GM12878 (cell line): ENCODE data around the gene SYMPK. TPM values are rescaled to one million over a fixed set of nuclear protein-coding genes. Genes with fewer than 3 reads are reported as not detected.

ENCODE experiments used
- ATAC-seq: fragments of 200-7000 bp; cut with Tn5 transposase; 3 replicates; pipeline ENCODE4 v1.9.1; 2020; ENCODE audit warnings: mild to moderate bottlenecking, moderate library complexity
- BruUV-seq: library from RNA; stranded (reverse); fragments of 400-500 nt; replicated peaks from 2 replicates; lab custom pipeline; 2021; lab: Mats Ljungman, UMichigan
- CTCF ChIA-PET: fragments of 300-600 bp; sonication (Branson Sonifier 250); formaldehyde crosslinking; extraction: SDS; loops from one replicate; lab custom pipeline; 2021; ENCODE audit warnings: inconsistent platforms; lab: Yijun Ruan, JAX
- POLR2A ChIA-PET: fragments of 350-600 bp; formaldehyde crosslinking; extraction: SDS; loops from one replicate; lab custom pipeline; 2021; ENCODE audit warnings: inconsistent platforms; lab: Charles Lee
- RAD21 ChIA-PET: fragments of 300-600 bp; sonication (Branson Sonifier 250); formaldehyde crosslinking; loops from one replicate; lab custom pipeline; 2023; ENCODE audit warnings: antibody characterized with exemption; ENCODE audit not compliant: unreplicated experiment; lab: Charles Lee
- SMC1A ChIA-PET: fragments of 300-600 bp; sonication (Branson Sonifier 250); formaldehyde crosslinking; loops from one replicate; lab custom pipeline; 2023; ENCODE audit not compliant: unreplicated experiment, uncharacterized antibody; lab: Charles Lee
- DNase-seq: peaks from one replicate; pipeline ENCODE4 v3.0.0-alpha.2; 2011; ENCODE audit warnings: low read depth, low spot score
- FAIRE-seq: peaks from 3 replicates; lab custom pipeline; 2011; peaks lifted over from hg19 to GRCh38; lab: Jason Lieb, UNC
- H2AFZ ChIP-seq: 2 replicates; pipeline ENCODE4 v1.6.0; 2011; ENCODE audit warnings: low read depth, low read length, control low read depth; ENCODE audit not compliant: control insufficient read depth
- H3K27ac ChIP-seq: 2 replicates; pipeline ENCODE4 v1.5.1; 2011; ENCODE audit warnings: control low read depth; ENCODE audit not compliant: control insufficient read depth, insufficient read depth
- H3K27me3 ChIP-seq, 2 experiments: replicated peaks in 1 of 2; 2 replicates each; pipeline versions ENCODE4 v1.6.0 to v1.6.1; 2011; ENCODE audit warnings: low read length in 1 of 2; ENCODE audit not compliant: control insufficient read depth in 2 of 2, insufficient read depth in 2 of 2
- H3K36me3 ChIP-seq, 2 experiments: 2 replicates each; pipeline ENCODE4 v1.5.1; 2011; ENCODE audit warnings: low read length in 1 of 2; ENCODE audit not compliant: control insufficient read depth in 2 of 2, insufficient read depth in 2 of 2
- H3K4me1 ChIP-seq: 2 replicates; pipeline ENCODE4 v1.6.1; 2011; ENCODE audit warnings: mild to moderate bottlenecking, low read length, moderate library complexity, mixed read lengths; ENCODE audit not compliant: control insufficient read depth, insufficient read depth
- H3K4me2 ChIP-seq: 2 replicates; pipeline ENCODE4 v1.6.0; 2011; ENCODE audit warnings: control low read depth; ENCODE audit not compliant: control insufficient read depth, insufficient read depth
- H3K4me3 ChIP-seq: fragments of 200-600 bp; sonication (generic); 2 replicates; pipeline ENCODE4 v1.5.1; 2016
- H3K79me2 ChIP-seq: 2 replicates; pipeline ENCODE4 v1.6.0; 2011; ENCODE audit warnings: low read length; ENCODE audit not compliant: control insufficient read depth, insufficient read depth
- H3K9ac ChIP-seq: 2 replicates; pipeline ENCODE4 v1.8.0; 2011; ENCODE audit warnings: low read length, control low read depth, mixed read lengths; ENCODE audit not compliant: control insufficient read depth, insufficient read depth
- H3K9me3 ChIP-seq: replicated peaks from 3 replicates; pipeline ENCODE4 v1.5.1; 2011; ENCODE audit warnings: mild to moderate bottlenecking, low read length; ENCODE audit not compliant: control insufficient read depth, insufficient read depth
- H4K20me1 ChIP-seq: 2 replicates; pipeline ENCODE4 v1.6.0; 2011; ENCODE audit not compliant: control insufficient read depth, insufficient read depth
- ASH2L ChIP-seq: fragments of 300-600, 200-600 bp; sonication (generic); IDR thresholded peaks from 2 replicates; pipeline ENCODE4 v1.6.1; 2017; ENCODE audit warnings: low read depth, mild to moderate bottlenecking, borderline replicate concordance
- BRCA1 ChIP-seq: IDR thresholded peaks from 2 replicates; pipeline ENCODE4 v1.6.1; 2011; ENCODE audit warnings: low read depth, low read length, improper control_type of control experiment
- CHD1 ChIP-seq: IDR thresholded peaks from 2 replicates; pipeline ENCODE4 v1.6.1; 2012; ENCODE audit warnings: low read depth, low read length, improper control_type of control experiment
- CREB1 ChIP-seq: IDR thresholded peaks from 2 replicates; pipeline ENCODE4 v1.6.1; 2012; ENCODE audit warnings: low read depth, mild to moderate bottlenecking, inconsistent platforms
- DPF2 ChIP-seq: fragments of 450-650 bp; IDR thresholded peaks from 2 replicates; pipeline ENCODE4 v1.6.1; 2017; ENCODE audit warnings: mild to moderate bottlenecking
- EZH2 ChIP-seq: IDR thresholded peaks from 2 replicates; pipeline ENCODE4 v1.6.1; 2012; ENCODE audit warnings: low read depth, mild to moderate bottlenecking, control low read depth, inconsistent platforms, low read length, borderline replicate concordance; ENCODE audit not compliant: control insufficient read depth
- HDGF ChIP-seq: fragments of 450-650 bp; IDR thresholded peaks from 2 replicates; pipeline ENCODE4 v1.6.1; 2016; ENCODE audit warnings: antibody characterized with exemption
- KDM1A ChIP-seq: fragments of 200-600 bp; sonication (generic); IDR thresholded peaks from 2 replicates; pipeline ENCODE4 v1.6.1; 2016; ENCODE audit warnings: borderline replicate concordance
- MEF2B ChIP-seq: fragments of 450-650 bp; IDR thresholded peaks from 2 replicates; pipeline ENCODE4 v1.6.1; 2018; ENCODE audit warnings: mild to moderate bottlenecking, moderate library complexity; ENCODE audit not compliant: partially characterized antibody, poor library complexity, severe bottlenecking
- SIX5 ChIP-seq: IDR thresholded peaks from 2 replicates; pipeline ENCODE4 v1.6.1; 2011; ENCODE audit warnings: mild to moderate bottlenecking, low read depth, low read length, moderate library complexity; ENCODE audit not compliant: severe bottlenecking
- SMAD1 ChIP-seq: fragments of 450-650 bp; IDR thresholded peaks from 2 replicates; pipeline ENCODE4 v1.6.1; 2018; ENCODE audit warnings: mild to moderate bottlenecking, low read depth; ENCODE audit not compliant: partially characterized antibody
- SP1 ChIP-seq: IDR thresholded peaks from one replicate; pipeline ENCODE4 v1.6.1; 2011; ENCODE audit warnings: low read depth, low read length
- STAT3 ChIP-seq: IDR thresholded peaks from 2 replicates; pipeline ENCODE4 v1.6.1; 2011; ENCODE audit warnings: low read depth, low read length, improper control_type of control experiment
- YBX1 ChIP-seq: fragments of 450-650 bp; IDR thresholded peaks from 2 replicates; pipeline ENCODE4 v1.6.1; 2016; ENCODE audit warnings: antibody characterized with exemption
- WGBS: methylation state at CpG from one replicate; pipeline ENCODE4 v1.1.6; 2016; ENCODE audit warnings: low lambda C conversion rate; ENCODE audit not compliant: insufficient replicate concordance, insufficient coverage; ENCODE audit errors: missing lambda C conversion rate; 5-methylcytosine and 5-hydroxymethylcytosine counted together
- in situ Hi-C: fragments of 300-500 bp; cut with MboI; formaldehyde crosslinking; loops from 9 replicates; pipeline ENCODE4 v1.14.3; 2018; ENCODE audit warnings: mixed read lengths
- intact Hi-C: fragments of 100-400 bp; cut with micrococcal nuclease; formaldehyde crosslinking; loops from one replicate; pipeline ENCODE4 v1.14.2; 2022; ENCODE audit not compliant: unreplicated experiment
- polyA plus RNA-seq, 11 experiments: library from polyadenylated mRNA; depleted of rRNA in 4 of 11; unstranded in 6 of 11; stranded (reverse) in 5 of 11; fragments of >200 nt; fragmentation: Nextera tagmentation in 4 of 11; fragmentation: Illumina TruSeq in 1 of 11; extraction: Ambion mirVana in 4 of 11; extraction: Trizol in 1 of 11; gene quantifications; 1 replicate in 1 of 11; 2 replicates in 10 of 11; pipeline versions ENCODE4 v1.2.1 to v1.2.3, GENCODE V29; 2011 to 2016; ENCODE audit warnings: inconsistent platforms in 2 of 11, missing spikeins in 2 of 11, low read depth in 1 of 11
- total RNA-seq, 4 experiments: library from RNA; depleted of rRNA in 3 of 4; stranded (reverse); fragments of >200 nt in 3 of 4; fragmentation: Illumina TruSeq in 1 of 4; extraction: Trizol in 1 of 4; gene quantifications; 2 replicates each; pipeline versions ENCODE4 v1.2.1 to v1.2.3, GENCODE V29; 2013 to 2021
- TF ChIP-seq, protein P1 (sequence below): IDR thresholded peaks from 2 replicates; pipeline ENCODE4 v1.6.1; 2012; ENCODE audit warnings: low read depth, low read length, improper control_type of control experiment
- TF ChIP-seq, protein P2 (sequence below): fragments of 450-650 bp; conservative IDR thresholded peaks from 2 replicates; pipeline ENCODE4 v1.6.1; 2017; ENCODE audit warnings: mild to moderate bottlenecking, moderate library complexity
- TF ChIP-seq, protein P3 (sequence below): fragments of 450-650 bp; formaldehyde crosslinking; IDR thresholded peaks from 2 replicates; pipeline ENCODE4 v1.4.0; 2022; ENCODE audit warnings: mild to moderate bottlenecking, moderate library complexity

The SYMPK gene
- total and polyA plus RNA-seq, 10 of the 15 experiments (the other 5 are each of a cell fraction or from before 2014, with no cell fraction given), result 0.49 to 109 (median 42.5) TPM

DNA sequence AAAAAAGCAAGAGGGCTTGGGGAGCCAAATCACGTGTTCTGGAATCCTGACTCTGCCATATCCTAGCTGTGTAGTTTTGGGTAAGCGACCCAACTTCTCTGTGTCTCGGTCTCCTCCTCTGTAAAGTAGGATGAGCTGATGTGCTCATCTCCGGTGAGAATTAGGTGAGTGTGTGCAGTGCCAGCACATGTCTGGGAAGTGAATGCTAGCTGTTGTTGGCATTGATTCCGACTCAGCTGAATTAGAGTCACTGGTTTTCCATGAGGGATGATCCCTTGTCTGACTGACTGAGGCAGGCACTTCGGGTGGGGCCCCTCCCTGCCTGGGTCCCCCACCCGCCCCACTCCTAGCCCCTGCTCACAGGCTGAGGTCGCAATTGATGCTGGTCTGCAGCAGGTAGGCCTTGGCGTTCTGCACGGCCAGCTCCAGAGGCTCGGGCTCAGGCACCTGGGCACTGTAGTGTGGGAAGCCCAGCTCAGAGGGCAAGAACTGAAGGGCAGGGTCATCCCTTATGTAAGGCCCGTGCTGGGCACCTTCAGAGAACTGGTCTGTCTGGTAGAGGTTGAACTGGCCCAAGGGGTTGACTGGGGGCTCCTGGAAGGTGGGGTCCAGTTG lies 48.7 kb downstream of the SYMPK start:
- no peak overlapping the region for H3K9ac ChIP-seq
- DNase-seq, result no peak
- no peaks in the 10 kb centered on the region for H4K20me1 ChIP-seq
- no peaks in the 10 kb centered on the region for H3K9me3 ChIP-seq
- peaks cover 12% of the 10 kb centered on the region for H3K4me1 ChIP-seq
- ChIA-PET POLR2A (no interaction called here), CTCF (interaction anchor here (0.6 to 1.7 kb wide), 5 partner anchors 15 to 375 kb away, joined by 3 to 10 read pairs (median 3); partner anchors contain the start of gene SIX5), SMC1A (no interaction called here), RAD21 (interaction anchor here (1.8 kb wide), 1 partner anchor 202 kb away, joined by 5 read pairs; no protein-coding TSS in a partner anchor)
- no peak for ATAC-seq
- intact Hi-C loops, result loop anchor here (10.0 kb wide), 1 partner anchor 181 kb away; the partner anchor contains the start of gene CCDC61
- no peak overlapping the region for H2AFZ ChIP-seq
- no peak for FAIRE-seq
- in situ Hi-C loops, result no loop called here
- H3K4me3 ChIP-seq, result no peak overlapping the region
- no peak overlapping the region for H3K27ac ChIP-seq
- TF ChIP-seq SP1 (no peak), YBX1 (no peak), KDM1A (no peak), STAT3 (no peak), SMAD1 (no peak), EZH2 (no peak), HDGF (no peak), ASH2L (no peak), SIX5 (no peak), DPF2 (no peak), CREB1 (no peak), MEF2B (no peak), BRCA1 (no peak), CHD1 (no peak)
- TF ChIP-seq, protein P1, sequence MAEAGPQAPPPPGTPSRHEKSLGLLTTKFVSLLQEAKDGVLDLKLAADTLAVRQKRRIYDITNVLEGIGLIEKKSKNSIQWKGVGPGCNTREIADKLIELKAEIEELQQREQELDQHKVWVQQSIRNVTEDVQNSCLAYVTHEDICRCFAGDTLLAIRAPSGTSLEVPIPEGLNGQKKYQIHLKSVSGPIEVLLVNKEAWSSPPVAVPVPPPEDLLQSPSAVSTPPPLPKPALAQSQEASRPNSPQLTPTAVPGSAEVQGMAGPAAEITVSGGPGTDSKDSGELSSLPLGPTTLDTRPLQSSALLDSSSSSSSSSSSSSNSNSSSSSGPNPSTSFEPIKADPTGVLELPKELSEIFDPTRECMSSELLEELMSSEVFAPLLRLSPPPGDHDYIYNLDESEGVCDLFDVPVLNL, result no peak
- TF ChIP-seq, protein P2, sequence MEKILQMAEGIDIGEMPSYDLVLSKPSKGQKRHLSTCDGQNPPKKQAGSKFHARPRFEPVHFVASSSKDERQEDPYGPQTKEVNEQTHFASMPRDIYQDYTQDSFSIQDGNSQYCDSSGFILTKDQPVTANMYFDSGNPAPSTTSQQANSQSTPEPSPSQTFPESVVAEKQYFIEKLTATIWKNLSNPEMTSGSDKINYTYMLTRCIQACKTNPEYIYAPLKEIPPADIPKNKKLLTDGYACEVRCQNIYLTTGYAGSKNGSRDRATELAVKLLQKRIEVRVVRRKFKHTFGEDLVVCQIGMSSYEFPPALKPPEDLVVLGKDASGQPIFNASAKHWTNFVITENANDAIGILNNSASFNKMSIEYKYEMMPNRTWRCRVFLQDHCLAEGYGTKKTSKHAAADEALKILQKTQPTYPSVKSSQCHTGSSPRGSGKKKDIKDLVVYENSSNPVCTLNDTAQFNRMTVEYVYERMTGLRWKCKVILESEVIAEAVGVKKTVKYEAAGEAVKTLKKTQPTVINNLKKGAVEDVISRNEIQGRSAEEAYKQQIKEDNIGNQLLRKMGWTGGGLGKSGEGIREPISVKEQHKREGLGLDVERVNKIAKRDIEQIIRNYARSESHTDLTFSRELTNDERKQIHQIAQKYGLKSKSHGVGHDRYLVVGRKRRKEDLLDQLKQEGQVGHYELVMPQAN, result no peak
- TF ChIP-seq, protein P3, sequence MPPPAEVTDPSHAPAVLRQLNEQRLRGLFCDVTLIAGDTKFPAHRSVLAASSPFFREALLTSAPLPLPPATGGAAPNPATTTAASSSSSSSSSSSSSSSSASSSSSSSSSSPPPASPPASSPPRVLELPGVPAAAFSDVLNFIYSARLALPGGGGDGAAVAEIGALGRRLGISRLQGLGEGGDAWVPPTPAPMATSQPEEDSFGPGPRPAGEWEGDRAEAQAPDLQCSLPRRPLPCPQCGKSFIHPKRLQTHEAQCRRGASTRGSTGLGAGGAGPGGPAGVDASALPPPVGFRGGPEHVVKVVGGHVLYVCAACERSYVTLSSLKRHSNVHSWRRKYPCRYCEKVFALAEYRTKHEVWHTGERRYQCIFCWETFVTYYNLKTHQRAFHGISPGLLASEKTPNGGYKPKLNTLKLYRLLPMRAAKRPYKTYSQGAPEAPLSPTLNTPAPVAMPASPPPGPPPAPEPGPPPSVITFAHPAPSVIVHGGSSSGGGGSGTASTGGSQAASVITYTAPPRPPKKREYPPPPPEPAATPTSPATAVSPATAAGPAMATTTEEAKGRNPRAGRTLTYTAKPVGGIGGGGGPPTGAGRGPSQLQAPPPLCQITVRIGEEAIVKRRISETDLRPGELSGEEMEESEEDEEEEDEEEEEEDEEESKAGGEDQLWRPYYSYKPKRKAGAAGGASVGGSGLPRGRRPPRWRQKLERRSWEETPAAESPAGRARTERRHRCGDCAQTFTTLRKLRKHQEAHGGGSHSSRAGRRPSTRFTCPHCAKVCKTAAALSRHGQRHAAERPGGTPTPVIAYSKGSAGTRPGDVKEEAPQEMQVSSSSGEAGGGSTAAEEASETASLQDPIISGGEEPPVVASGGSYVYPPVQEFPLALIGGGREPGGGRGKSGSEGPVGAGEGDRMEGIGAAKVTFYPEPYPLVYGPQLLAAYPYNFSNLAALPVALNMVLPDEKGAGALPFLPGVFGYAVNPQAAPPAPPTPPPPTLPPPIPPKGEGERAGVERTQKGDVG (CRISPR knock-in tag), result no peak
- H3K4me2 ChIP-seq, result no peak overlapping the region
- no peaks in the 10 kb centered on the region for H3K36me3 ChIP-seq
- no peaks in the 10 kb centered on the region for H3K79me2 ChIP-seq
- no peaks in the 10 kb centered on the region for H3K27me3 ChIP-seq
- BruUV-seq, result no TSS peak
- WGBS, result 81% methylated on average over 12 of the region's 12 CpGs
